A673 (cell line): Measurements from ENCODE around the gene EVA1C. TPM values are rescaled to one million over a fixed set of nuclear protein-coding genes. Genes with fewer than 3 reads are reported as not detected.
"Not testable (repeated sequence)": the region's sequence is repeated elsewhere in the genome, so short reads cannot be mapped to it uniquely, and the experiment has no call there.

Experiments used
- BruUV-seq: library from RNA; stranded (reverse); fragments of 400-500 nt; replicated peaks from 2 replicates; lab custom pipeline; 2021; lab: Mats Ljungman, UMichigan
- CTCF ChIA-PET: fragments of 300-600 bp; sonication (Branson Sonifier 250); formaldehyde crosslinking; loops from one replicate; lab custom pipeline; 2022; ENCODE audit warnings: antibody characterized with exemption; lab: Charles Lee
- POLR2A ChIA-PET: fragments of 300-600 bp; sonication (Branson Sonifier 250); formaldehyde crosslinking; loops from one replicate; lab custom pipeline; 2022; ENCODE audit warnings: antibody characterized with exemption; ENCODE audit not compliant: low non-redundant PET; lab: Charles Lee
- DNase-seq: peaks from one replicate; pipeline ENCODE4 v3.0.0-alpha.2; 2015; ENCODE audit warnings: low spot score
- H3K27ac ChIP-seq: fragments of 200-600 bp; sonication (generic); 2 replicates; pipeline ENCODE4 v1.5.1; 2016; ENCODE audit warnings: mixed run types, low read depth, mild to moderate bottlenecking, mixed read lengths, antibody characterized with exemption, low read length; ENCODE audit not compliant: poor library complexity, severe bottlenecking
- H3K27me3 ChIP-seq: fragments of 200-600 bp; sonication (generic); replicated peaks from 2 replicates; pipeline ENCODE4 v1.6.1; 2017; ENCODE audit warnings: mixed run types, low read depth, mild to moderate bottlenecking, mixed read lengths, antibody characterized with exemption, low read length; ENCODE audit not compliant: insufficient read depth, poor library complexity
- H3K36me3 ChIP-seq: fragments of 200-600 bp; sonication (generic); 2 replicates; pipeline ENCODE4 v1.6.1; 2016; ENCODE audit warnings: mixed run types, mild to moderate bottlenecking, mixed read lengths, antibody characterized with exemption, low read length; ENCODE audit not compliant: insufficient read depth, poor library complexity, severe bottlenecking
- H3K4me1 ChIP-seq: fragments of 200-600 bp; sonication (generic); 2 replicates; pipeline ENCODE4 v1.6.1; 2017; ENCODE audit warnings: mixed run types, mild to moderate bottlenecking, mixed read lengths, antibody characterized with exemption, low read length; ENCODE audit not compliant: insufficient read depth, poor library complexity, severe bottlenecking
- H3K4me3 ChIP-seq: fragments of 200-600 bp; sonication (generic); 2 replicates; pipeline ENCODE4 v1.5.1; 2016; ENCODE audit warnings: low read depth, mixed run types, mild to moderate bottlenecking, mixed read lengths, low read length; ENCODE audit not compliant: poor library complexity, severe bottlenecking
- H3K9me3 ChIP-seq: fragments of 200-600 bp; sonication (generic); 2 replicates; pipeline ENCODE4 v1.6.1; 2016; ENCODE audit warnings: mixed run types, low read depth, mild to moderate bottlenecking, mixed read lengths, antibody characterized with exemption, low read length; ENCODE audit not compliant: poor library complexity, severe bottlenecking
- CTCF ChIP-seq: fragments of 300-800, 200-600 bp; sonication (generic); conservative IDR thresholded peaks from 2 replicates; pipeline ENCODE4 v1.5.1; 2017; ENCODE audit warnings: low read depth, mild to moderate bottlenecking, antibody characterized with exemption, low read length, moderate library complexity, mixed read lengths
- EZH2 ChIP-seq: fragments of 200-600 bp; sonication (generic); IDR thresholded peaks from 2 replicates; pipeline ENCODE4 v1.6.1; 2017; ENCODE audit warnings: borderline replicate concordance, low read depth, mild to moderate bottlenecking, mixed read lengths, antibody characterized with exemption, low read length; ENCODE audit not compliant: poor library complexity, severe bottlenecking
- intact Hi-C: fragments of 100-400 bp; cut with micrococcal nuclease; formaldehyde crosslinking; loops from one replicate; pipeline ENCODE4 v1.10.0; 2022; ENCODE audit not compliant: unreplicated experiment
- total RNA-seq: library from RNA; stranded (reverse); gene quantifications from 2 replicates; pipeline ENCODE4 v1.2.3, GENCODE V29; 2021

Gene EVA1C
- total RNA-seq, 1 experiment from 2014 or later: 7.2 TPM

- Histone ChIP-seq H3K27me3 (no peaks in the 10 kb centered on the region), H3K36me3 (no peaks in the 10 kb centered on the region), H3K4me3 (no peak overlapping the region), H3K4me1 (no peaks in the 10 kb centered on the region), H3K27ac (no peak overlapping the region), H3K9me3 (no peaks in the 10 kb centered on the region)
- no TSS peak for BruUV-seq
- POLR2A ChIA-PET: no interaction called here
- CTCF ChIA-PET: no interaction called here
- no peak for TF ChIP-seq CTCF
- TF ChIP-seq EZH2: no peak
- intact Hi-C loops: no loop called here
- DNase-seq: no peak
Observed at GRCh38 chr21:32558106-32558505, 145.6 kb downstream of the EVA1C start.

- CTCF ChIA-PET: no interaction called here
- Histone ChIP-seq H3K27me3 (no peaks in the 10 kb centered on the region), H3K4me1 (no peaks in the 10 kb centered on the region), H3K4me3 (no peak overlapping the region), H3K9me3 (no peaks in the 10 kb centered on the region), H3K27ac (no peak overlapping the region), H3K36me3 (no peaks in the 10 kb centered on the region)
- intact Hi-C loops: no loop called here
- POLR2A ChIA-PET: no interaction called here
- DNase-seq: no peak
- TF ChIP-seq CTCF: no peak
- no peak for TF ChIP-seq EZH2
- BruUV-seq: no TSS peak
Observed at GRCh38 chr21:32559006-32559610, 146.6 kb downstream of the EVA1C start.

- POLR2A ChIA-PET: no interaction called here
- intact Hi-C loops: no loop called here
- CTCF ChIA-PET: no interaction called here
- H3K27ac ChIP-seq: no peak overlapping the region
- DNase-seq: no peak
- no peaks in the 10 kb centered on the region for H3K36me3 ChIP-seq
- no peak overlapping the region for H3K4me3 ChIP-seq
- no peak for TF ChIP-seq EZH2
- TF ChIP-seq CTCF: no peak
- no peaks in the 10 kb centered on the region for H3K27me3 ChIP-seq
- H3K4me1 ChIP-seq: no peaks in the 10 kb centered on the region
- no TSS peak for BruUV-seq
- peaks cover 4% of the 10 kb centered on the region for H3K9me3 ChIP-seq
Observed at GRCh38 chr21:32560896-32561295, 148.4 kb downstream of the EVA1C start.

GRCh38 chr21:32561476-32561875, 149.0 kb downstream of the EVA1C start:
- H3K36me3 ChIP-seq, intact Hi-C loops, H3K27me3 ChIP-seq: not testable (repeated sequence)

More at GRCh38 chr21:32561476-32561875, 149.0 kb downstream of the EVA1C start:
- H3K27ac ChIP-seq, H3K4me1 ChIP-seq, POLR2A ChIA-PET, H3K4me3 ChIP-seq, H3K9me3 ChIP-seq, DNase-seq, BruUV-seq: not testable (repeated sequence)
- CTCF ChIA-PET: interaction anchor here (0.9 to 1.2 kb wide), 2 partner anchors 40 to 158 kb away, joined by 3 to 5 read pairs; no protein-coding TSS in a partner anchor
